HepG2 (cell line): ENCODE measurements around the gene NDUFV1. TPM values are rescaled to one million over a fixed set of nuclear protein-coding genes. Genes with fewer than 3 reads are reported as not detected.
A peak's percentile ranks its signal among the peaks of the same experiment; 100 is the strongest.

Source experiments
- ARNTL ChIP-seq: sonication (generic); formaldehyde crosslinking; IDR thresholded peaks from 2 replicates; pipeline ENCODE4 v1.4.0; 2020; ENCODE audit warnings: mild to moderate bottlenecking, missing genetic modification reagents
- GABPB1 ChIP-seq: IDR thresholded peaks from 2 replicates; pipeline ENCODE4 v1.6.1; 2016; ENCODE audit warnings: mild to moderate bottlenecking, missing genetic modification reagents, moderate library complexity, missing compliant biosample characterization
- KLF16 ChIP-seq, 2 experiments: sonication (generic) in 1 of 2; formaldehyde crosslinking in 1 of 2; IDR thresholded peaks; 2 replicates each; pipeline versions ENCODE4 v1.6.1 to v1.8.0; 2016 to 2023; ENCODE audit warnings: missing genetic modification reagents in 2 of 2, missing compliant biosample characterization in 1 of 2
- NR2C2 ChIP-seq: sonication (generic); formaldehyde crosslinking; IDR thresholded peaks from 2 replicates; pipeline ENCODE4 v1.4.0; 2020; ENCODE audit warnings: missing genetic modification reagents, mild to moderate bottlenecking, moderate library complexity, borderline replicate concordance
- NR2F6 ChIP-seq, 2 experiments: IDR thresholded peaks; 2 replicates each; pipeline ENCODE4 v1.6.1; 2016; ENCODE audit warnings: antibody characterized with exemption in 1 of 2, mild to moderate bottlenecking in 1 of 2
- RXRB ChIP-seq: IDR thresholded peaks from 2 replicates; pipeline ENCODE4 v1.6.1; 2016; ENCODE audit warnings: borderline replicate concordance, missing genetic modification reagents, missing compliant biosample characterization
- SKI ChIP-seq: fragments of 450-650 bp; IDR thresholded peaks from one replicate; pipeline ENCODE4 v1.6.1; 2018; ENCODE audit warnings: mild to moderate bottlenecking; ENCODE audit not compliant: partially characterized antibody
- SOX5 ChIP-seq: IDR thresholded peaks from 2 replicates; pipeline ENCODE4 v1.6.1; 2016; ENCODE audit warnings: borderline replicate concordance
- TBX2 ChIP-seq: sonication (generic); formaldehyde crosslinking; IDR thresholded peaks from 2 replicates; pipeline ENCODE4 v1.5.0; 2020; ENCODE audit warnings: missing genetic modification reagents, mild to moderate bottlenecking, borderline replicate concordance
- THAP11 ChIP-seq: IDR thresholded peaks from 2 replicates; pipeline ENCODE4 v1.6.1; 2016; ENCODE audit warnings: missing biosample characterization, missing genetic modification reagents
- ZBTB7B ChIP-seq: sonication (generic); formaldehyde crosslinking; IDR thresholded peaks from 2 replicates; pipeline ENCODE4 v1.4.0; 2020; ENCODE audit warnings: missing genetic modification reagents
- ZC3H13 ChIP-seq: sonication (generic); formaldehyde crosslinking; IDR thresholded peaks from 2 replicates; pipeline ENCODE4 v1.8.1; 2023; ENCODE audit warnings: mild to moderate bottlenecking, missing genetic modification reagents, moderate library complexity
- ZEB1 ChIP-seq: IDR thresholded peaks from 2 replicates; pipeline ENCODE4 v1.6.1; 2012; ENCODE audit warnings: mild to moderate bottlenecking, low read depth, inconsistent platforms; ENCODE audit not compliant: insufficient replicate concordance
- ZNF180 ChIP-seq: sonication (generic); formaldehyde crosslinking; IDR thresholded peaks from 2 replicates; pipeline ENCODE4 v1.4.0; 2020; ENCODE audit warnings: low read depth, missing genetic modification reagents, borderline replicate concordance
- ZNF30 ChIP-seq: sonication (generic); formaldehyde crosslinking; IDR thresholded peaks from 2 replicates; pipeline ENCODE4 v1.5.0; 2020; ENCODE audit warnings: mild to moderate bottlenecking, missing genetic modification reagents
- ZNF33B ChIP-seq: sonication (generic); formaldehyde crosslinking; IDR thresholded peaks from 2 replicates; pipeline ENCODE4 v1.5.1; 2020; ENCODE audit warnings: mild to moderate bottlenecking, missing genetic modification reagents
- polyA plus RNA-seq, 8 experiments: library from polyadenylated mRNA; depleted of rRNA in 3 of 8; stranded (reverse) in 7 of 8; unstranded in 1 of 8; fragments of >200 nt; fragmentation: Illumina TruSeq in 4 of 8; extraction: Trizol in 4 of 8; gene quantifications; 2 replicates each; pipeline versions ENCODE4 v1.2.1 to v1.2.3, GENCODE V29; 2011 to 2016; ENCODE audit warnings: low read depth in 4 of 8, missing spikeins in 1 of 8, mixed read lengths in 1 of 8; ENCODE audit not compliant: insufficient read depth in 1 of 8
- total RNA-seq, 5 experiments: library from RNA; depleted of rRNA; stranded (reverse); fragments of >200 nt; fragmentation: Illumina TruSeq; extraction: Trizol; gene quantifications; 2 replicates each; pipeline ENCODE4 v1.2.3, GENCODE V29; 2016; ENCODE audit warnings: low read depth in 1 of 5
- TF ChIP-seq, protein P1 (sequence below): IDR thresholded peaks from 2 replicates; pipeline ENCODE4 v1.6.1; 2016; ENCODE audit warnings: low read depth
- TF ChIP-seq, protein P2 (sequence below): sonication (generic); formaldehyde crosslinking; IDR thresholded peaks from 2 replicates; pipeline ENCODE4 v1.5.1; 2020; ENCODE audit warnings: missing genetic modification reagents, mild to moderate bottlenecking, borderline replicate concordance
- TF ChIP-seq, protein P3 (sequence below): sonication (generic); formaldehyde crosslinking; IDR thresholded peaks from 2 replicates; pipeline ENCODE4 v1.5.0; 2020; ENCODE audit warnings: missing genetic modification reagents
- TF ChIP-seq, protein P4 (sequence below): IDR thresholded peaks from 2 replicates; pipeline ENCODE4 v1.6.1; 2016
- TF ChIP-seq, protein P5 (sequence below): sonication (generic); formaldehyde crosslinking; IDR thresholded peaks from 2 replicates; pipeline ENCODE4 v1.4.0; 2020; ENCODE audit warnings: missing genetic modification reagents, mild to moderate bottlenecking, borderline replicate concordance
- TF ChIP-seq, protein P6 (sequence below): sonication (generic); formaldehyde crosslinking; IDR thresholded peaks from 2 replicates; pipeline ENCODE4 v1.8.0; 2022; ENCODE audit warnings: mild to moderate bottlenecking, missing genetic modification reagents, moderate library complexity

The NDUFV1 gene
- total and polyA plus RNA-seq, 2 of the 13 experiments (the other 11 are each of a cell fraction or from before 2014, with no cell fraction given), result 88.9 to 137 TPM

DNA sequence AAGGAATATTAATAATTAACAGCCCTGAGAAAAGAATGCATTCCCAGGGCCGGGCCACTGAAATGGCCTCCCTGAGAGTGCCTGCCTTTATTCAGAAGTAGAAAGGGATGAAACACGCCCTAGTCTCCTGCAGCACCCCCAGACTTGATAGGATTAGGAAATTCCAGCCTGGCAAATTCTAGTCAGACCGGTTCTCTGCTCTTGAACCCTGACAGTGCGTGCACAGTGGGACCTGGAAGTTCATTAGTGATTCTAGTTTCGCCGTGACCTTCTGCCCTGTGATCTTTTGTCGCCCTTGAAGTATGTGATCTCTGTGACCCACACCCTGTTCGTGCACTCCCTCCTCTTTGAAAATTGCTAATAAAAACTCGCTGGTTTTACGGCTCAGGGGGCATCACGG is 25.3 kb upstream of the NDUFV1 start (continued):
- TF ChIP-seq, protein P1, sequence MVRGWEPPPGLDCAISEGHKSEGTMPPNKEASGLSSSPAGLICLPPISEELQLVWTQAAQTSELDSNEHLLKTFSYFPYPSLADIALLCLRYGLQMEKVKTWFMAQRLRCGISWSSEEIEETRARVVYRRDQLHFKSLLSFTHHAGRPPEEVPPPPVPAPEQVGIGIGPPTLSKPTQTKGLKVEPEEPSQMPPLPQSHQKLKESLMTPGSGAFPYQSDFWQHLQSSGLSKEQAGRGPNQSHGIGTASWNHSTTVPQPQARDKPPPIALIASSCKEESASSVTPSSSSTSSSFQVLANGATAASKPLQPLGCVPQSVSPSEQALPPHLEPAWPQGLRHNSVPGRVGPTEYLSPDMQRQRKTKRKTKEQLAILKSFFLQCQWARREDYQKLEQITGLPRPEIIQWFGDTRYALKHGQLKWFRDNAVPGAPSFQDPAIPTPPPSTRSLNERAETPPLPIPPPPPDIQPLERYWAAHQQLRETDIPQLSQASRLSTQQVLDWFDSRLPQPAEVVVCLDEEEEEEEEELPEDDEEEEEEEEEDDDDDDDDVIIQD, result no peak
- peak; percentile 49; the same call in 1 of the 2 replicates for TF ChIP-seq ZBTB7B
- no peak for TF ChIP-seq ZC3H13 (CRISPR knock-in tag)
- peak; percentile 55; the same call in 1 of the 2 replicates for TF ChIP-seq SOX5 (CRISPR knock-in tag)
- TF ChIP-seq, protein P2, sequence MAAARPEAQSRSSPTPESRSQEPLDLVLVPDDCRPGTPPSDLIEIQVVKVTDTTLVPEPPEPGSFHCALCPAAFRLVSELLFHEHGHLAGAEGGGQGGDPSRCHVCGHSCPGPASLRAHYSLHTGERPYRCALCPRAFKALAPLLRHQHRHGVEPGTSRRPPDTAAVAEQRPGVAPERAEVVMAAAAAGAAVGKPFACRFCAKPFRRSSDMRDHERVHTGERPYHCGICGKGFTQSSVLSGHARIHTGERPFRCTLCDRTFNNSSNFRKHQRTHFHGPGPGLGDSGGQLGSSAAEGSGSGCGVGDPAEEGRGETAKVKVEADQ, result no peak
- 0 out of 2 replicates have a peak, but pooled peaks have one; percentile 52 for TF ChIP-seq THAP11 (CRISPR knock-in tag)
- TF ChIP-seq RXRB (CRISPR knock-in tag), result peak; percentile 79
- TF ChIP-seq, protein P3, sequence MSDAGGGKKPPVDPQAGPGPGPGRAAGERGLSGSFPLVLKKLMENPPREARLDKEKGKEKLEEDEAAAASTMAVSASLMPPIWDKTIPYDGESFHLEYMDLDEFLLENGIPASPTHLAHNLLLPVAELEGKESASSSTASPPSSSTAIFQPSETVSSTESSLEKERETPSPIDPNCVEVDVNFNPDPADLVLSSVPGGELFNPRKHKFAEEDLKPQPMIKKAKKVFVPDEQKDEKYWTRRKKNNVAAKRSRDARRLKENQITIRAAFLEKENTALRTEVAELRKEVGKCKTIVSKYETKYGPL (CRISPR knock-in tag), result no peak
- TF ChIP-seq, protein P4, sequence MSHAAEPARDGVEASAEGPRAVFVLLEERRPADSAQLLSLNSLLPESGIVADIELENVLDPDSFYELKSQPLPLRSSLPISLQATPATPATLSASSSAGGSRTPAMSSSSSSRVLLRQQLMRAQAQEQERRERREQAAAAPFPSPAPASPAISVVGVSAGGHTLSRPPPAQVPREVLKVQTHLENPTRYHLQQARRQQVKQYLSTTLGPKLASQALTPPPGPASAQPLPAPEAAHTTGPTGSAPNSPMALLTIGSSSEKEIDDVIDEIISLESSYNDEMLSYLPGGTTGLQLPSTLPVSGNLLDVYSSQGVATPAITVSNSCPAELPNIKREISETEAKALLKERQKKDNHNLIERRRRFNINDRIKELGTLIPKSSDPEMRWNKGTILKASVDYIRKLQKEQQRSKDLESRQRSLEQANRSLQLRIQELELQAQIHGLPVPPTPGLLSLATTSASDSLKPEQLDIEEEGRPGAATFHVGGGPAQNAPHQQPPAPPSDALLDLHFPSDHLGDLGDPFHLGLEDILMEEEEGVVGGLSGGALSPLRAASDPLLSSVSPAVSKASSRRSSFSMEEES (CRISPR knock-in tag), result 0 out of 2 replicates have a peak, but pooled peaks have one; percentile 15
- peak; percentile 92 for TF ChIP-seq NR2F6 (IDR thresholded peaks at IDR 0.05)
- TF ChIP-seq NR2F6 (CRISPR knock-in tag; IDR thresholded peaks at IDR 0.05), result peak; percentile 91
- TF ChIP-seq SKI, result no peak
- TF ChIP-seq GABPB1, result no peak
- TF ChIP-seq ZNF33B (CRISPR knock-in tag), result no peak
- TF ChIP-seq, protein P5, sequence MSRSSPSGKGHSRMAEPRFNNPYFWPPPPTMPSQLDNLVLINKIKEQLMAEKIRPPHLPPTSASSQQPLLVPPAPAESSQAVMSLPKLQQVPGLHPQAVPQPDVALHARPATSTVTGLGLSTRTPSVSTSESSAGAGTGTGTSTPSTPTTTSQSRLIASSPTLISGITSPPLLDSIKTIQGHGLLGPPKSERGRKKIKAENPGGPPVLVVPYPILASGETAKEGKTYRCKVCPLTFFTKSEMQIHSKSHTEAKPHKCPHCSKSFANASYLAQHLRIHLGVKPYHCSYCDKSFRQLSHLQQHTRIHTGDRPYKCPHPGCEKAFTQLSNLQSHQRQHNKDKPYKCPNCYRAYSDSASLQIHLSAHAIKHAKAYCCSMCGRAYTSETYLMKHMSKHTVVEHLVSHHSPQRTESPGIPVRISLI (CRISPR knock-in tag), result no peak
- TF ChIP-seq KLF16 (CRISPR knock-in tag; IDR thresholded peaks at IDR 0.05), result no peak
- peak; percentile 60 for TF ChIP-seq NR2C2
- no peak for TF ChIP-seq ZEB1
- TF ChIP-seq TBX2, result peak; percentile 43; the same call in 1 of the 2 replicates
- TF ChIP-seq, protein P6, sequence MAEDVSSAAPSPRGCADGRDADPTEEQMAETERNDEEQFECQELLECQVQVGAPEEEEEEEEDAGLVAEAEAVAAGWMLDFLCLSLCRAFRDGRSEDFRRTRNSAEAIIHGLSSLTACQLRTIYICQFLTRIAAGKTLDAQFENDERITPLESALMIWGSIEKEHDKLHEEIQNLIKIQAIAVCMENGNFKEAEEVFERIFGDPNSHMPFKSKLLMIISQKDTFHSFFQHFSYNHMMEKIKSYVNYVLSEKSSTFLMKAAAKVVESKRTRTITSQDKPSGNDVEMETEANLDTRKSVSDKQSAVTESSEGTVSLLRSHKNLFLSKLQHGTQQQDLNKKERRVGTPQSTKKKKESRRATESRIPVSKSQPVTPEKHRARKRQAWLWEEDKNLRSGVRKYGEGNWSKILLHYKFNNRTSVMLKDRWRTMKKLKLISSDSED (CRISPR knock-in tag), result no peak
- TF ChIP-seq ZNF30 (CRISPR knock-in tag), result no peak
- TF ChIP-seq ZNF180 (CRISPR knock-in tag), result no peak
- 0 out of 2 replicates have a peak, but pooled peaks have one; percentile 20 for TF ChIP-seq ARNTL (CRISPR knock-in tag)
